Loucy (cell line): ENCODE measurements around the gene MTARC1.

Experiments
- CTCF ChIP-seq: fragments of 200-600 bp; sonication (generic); conservative IDR thresholded peaks from 2 replicates; pipeline ENCODE4 v1.5.1; 2014; ENCODE audit warnings: mild to moderate bottlenecking, antibody characterized with exemption, low read length
- EZH2phosphoT487 ChIP-seq: fragments of 200-600 bp; IDR thresholded peaks from 2 replicates; pipeline ENCODE4 v1.6.1; 2018; ENCODE audit warnings: antibody characterized with exemption, mild to moderate bottlenecking, moderate library complexity, borderline replicate concordance

GRCh38 chr1:220759147-220759546 is 27.6 kb upstream of the MTARC1 start:
- no peak for TF ChIP-seq CTCF
- TF ChIP-seq EZH2phosphoT487 = no peak
